Lung (tissue), 12 donors: ENCODE measurements around the gene HCN3. TPM values are rescaled to one million over a fixed set of nuclear protein-coding genes. Genes with fewer than 3 reads are reported as not detected.
"Not testable (repeated sequence)": the region's sequence is repeated elsewhere in the genome, so short reads cannot be mapped to it uniquely, and the experiment has no call there.

ENCODE experiments used
- ATAC-seq: fragments of 200-7000 bp; cut with Tn5 transposase; one replicate; pipeline ENCODE4 v1.9.1; 2020; ENCODE audit warnings: moderate number of reproducible peaks; ENCODE audit not compliant: insufficient read depth, low FRiP score
- DNase-seq, 3 donors: peaks; one replicate each; pipeline ENCODE4 v3.0.0-alpha.2; 2013 to 2017
- H3K27ac ChIP-seq, 2 donors: one replicate each; pipeline ENCODE4 v1.5.1; 2013; ENCODE audit warnings: mild to moderate bottlenecking in 2 of 2, moderate library complexity in 2 of 2, control low read depth in 1 of 2, inconsistent platforms in 1 of 2, low read depth in 1 of 2, low read length in 1 of 2
- H3K27me3 ChIP-seq, 3 donors: one replicate each; pipeline ENCODE4 v1.5.1; 2013; ENCODE audit warnings: low read length in 2 of 3; ENCODE audit not compliant: control insufficient read depth in 3 of 3, insufficient read depth in 3 of 3
- H3K36me3 ChIP-seq, 4 donors: one replicate each; pipeline ENCODE4 v1.5.1; 2013; ENCODE audit warnings: low read length in 4 of 4, mild to moderate bottlenecking in 1 of 4, moderate library complexity in 1 of 4; ENCODE audit not compliant: control insufficient read depth in 4 of 4, insufficient read depth in 4 of 4
- H3K4me1 ChIP-seq, 5 donors: one replicate each; pipeline ENCODE4 v1.5.1; 2013; ENCODE audit warnings: low read length in 5 of 5, mild to moderate bottlenecking in 2 of 5, moderate library complexity in 1 of 5; ENCODE audit not compliant: control insufficient read depth in 5 of 5, insufficient read depth in 5 of 5
- H3K4me3 ChIP-seq: one replicate; pipeline ENCODE4 v1.5.1; 2013; ENCODE audit warnings: mild to moderate bottlenecking, control low read depth, moderate library complexity
- H3K9ac ChIP-seq, 2 donors: one replicate each; pipeline ENCODE4 v1.5.1; 2013; ENCODE audit warnings: low read length in 2 of 2, control low read depth in 1 of 2; ENCODE audit not compliant: insufficient read depth in 1 of 2
- H3K9me3 ChIP-seq, 4 donors: one replicate each; pipeline ENCODE4 v1.5.1; 2013; ENCODE audit warnings: low read length in 3 of 4, mild to moderate bottlenecking in 1 of 4, moderate library complexity in 1 of 4; ENCODE audit not compliant: control insufficient read depth in 4 of 4, insufficient read depth in 3 of 4
- CTCF ChIP-seq: IDR thresholded peaks from 2 replicates; pipeline ENCODE4 v1.5.1; 2012; ENCODE audit warnings: mild to moderate bottlenecking; ENCODE audit errors: control extremely low read depth, extremely low read depth
- WGBS, 2 donors: extraction: QIAGEN DNeasy Blood & Tissue Kit; methylation state at CpG; one replicate each; pipeline ENCODE4 v1.1.7; 2013; 5-methylcytosine and 5-hydroxymethylcytosine counted together
- polyA plus RNA-seq, 2 donors: library from polyadenylated mRNA; stranded (reverse); fragments of 200-250 nt; gene quantifications; one replicate each; pipeline ENCODE4 v1.2.1, GENCODE V29; 2013
- total RNA-seq, 2 donors: library from RNA; depleted of rRNA in 1 of 2; stranded (reverse); fragments of >200 nt in 1 of 2; gene quantifications; one replicate each; pipeline ENCODE4 v1.2.1, GENCODE V29; 2014 to 2021
- donor health status: control.
- donor health status: control.
- donor health status: Bipolar disorder and iron deficiency.
- donor health status: healthy.
- donor health status: DM: yes; HTN: yes; CAD: no.

HCN3 gene
- total and polyA plus RNA-seq, 4 donors = 1.0 to 4.7 (median 2.2) TPM

DNA sequence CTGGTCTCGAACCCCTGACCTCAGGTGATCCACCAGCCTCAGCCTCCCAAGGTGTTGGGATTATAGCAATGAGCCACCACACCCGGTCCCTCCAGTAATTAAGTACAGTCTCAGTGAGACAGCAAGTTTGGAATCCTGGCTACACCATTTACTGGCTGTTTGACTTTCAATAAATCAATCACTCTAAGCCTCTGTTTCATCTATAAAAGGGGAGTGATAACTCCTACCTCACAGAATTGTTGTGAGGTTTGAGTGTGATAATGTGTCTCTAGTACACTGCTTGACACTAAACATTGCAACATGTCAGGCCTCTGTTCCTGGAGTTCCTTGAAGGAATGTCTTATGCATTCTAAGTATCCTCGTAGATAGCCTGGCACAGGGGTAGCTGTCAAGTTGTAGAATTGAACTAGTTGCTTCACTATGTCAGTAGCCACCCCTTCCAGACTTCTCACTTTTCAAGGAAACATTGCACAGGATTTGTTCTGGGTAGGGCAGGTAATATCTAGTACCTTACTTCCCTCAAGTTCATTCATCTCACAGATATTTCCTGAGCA is 34.4 kb upstream of the HCN3 start:
- Histone ChIP-seq H3K36me3 (peaks cover 0 to 11% (median 3%) of the 10 kb centered on the region in 4 donors), H3K27me3 (no peaks in the 10 kb centered on the region), H3K27ac (peak overlapping the region in 1 of 2 donors; percentile 45), H3K4me3 (no peak overlapping the region), H3K4me1 (peaks cover 0 to 23% (median 4%) of the 10 kb centered on the region in 5 donors), H3K9me3 (no peaks in the 10 kb centered on the region), H3K9ac (no peak overlapping the region)
- 72 to 79% methylated on average over 3 of the region's 3 CpGs for WGBS, 2 donors
- TF ChIP-seq CTCF = no peak
- no peak for DNase-seq
- no peak for ATAC-seq

DNA sequence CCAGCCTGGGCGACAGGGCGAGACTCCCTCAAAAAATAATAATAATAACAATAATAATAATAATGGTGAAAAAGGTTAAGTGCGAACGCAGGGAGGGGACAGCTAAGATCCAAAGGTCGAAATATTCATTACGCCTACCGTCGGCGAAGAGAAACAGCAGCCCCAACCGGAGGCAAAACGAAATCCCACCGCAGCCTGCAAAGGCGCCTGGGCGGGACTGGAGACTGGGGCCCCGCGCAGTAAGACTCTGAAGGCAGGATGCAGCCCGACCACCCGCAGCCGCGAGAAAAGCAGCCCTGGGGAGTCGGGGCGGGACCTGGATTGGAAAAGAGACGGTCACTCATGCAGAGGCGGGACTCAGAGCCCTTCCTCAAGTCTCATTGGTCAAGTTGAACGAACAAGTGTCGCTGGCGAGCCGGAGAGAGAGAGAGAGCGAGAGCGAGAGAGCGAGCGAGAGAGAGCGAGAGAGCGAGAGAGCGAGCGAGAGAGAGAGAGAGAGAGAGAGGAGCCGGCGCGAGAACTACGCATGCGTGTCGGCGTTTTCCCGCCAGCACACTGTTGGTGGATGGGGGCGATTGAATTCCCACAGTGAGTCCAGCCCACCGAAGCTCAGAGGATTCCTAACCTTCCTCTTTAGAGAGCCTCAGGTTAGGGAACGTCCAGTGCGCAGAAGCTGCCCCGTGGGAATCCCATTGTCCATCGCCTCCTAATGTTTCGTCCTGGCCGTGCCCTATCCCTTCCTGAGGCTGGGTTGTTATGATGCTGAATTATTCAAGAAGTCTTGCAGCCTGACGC is 32.7 kb upstream of the HCN3 start:
- H3K9me3 ChIP-seq = no peaks in the 10 kb centered on the region
- H3K9ac ChIP-seq = peak overlapping the region in 1 of 2 donors; percentile 77
- peaks cover 0 to 11% (median 6%) of the 10 kb centered on the region in 4 donors for H3K36me3 ChIP-seq
- DNase-seq = peak; percentile 99 to 100 (median 100)
- 0 to 1% methylated on average over 53 of the region's 53 CpGs for WGBS, 2 donors
- peak; percentile 100 for TF ChIP-seq CTCF
- H3K27me3 ChIP-seq = no peaks in the 10 kb centered on the region
- peak; percentile 83 for ATAC-seq
- H3K27ac ChIP-seq = peak overlapping the region; percentile 74 to 88
- H3K4me3 ChIP-seq = peak overlapping the region; percentile 37
- peaks cover 0 to 23% (median 4%) of the 10 kb centered on the region in 5 donors for H3K4me1 ChIP-seq

GRCh38 chr1:155245163-155245524 is 32.1 kb upstream of the HCN3 start:
- 66 to 67% methylated on average over 8 of the region's 8 CpGs for WGBS, 2 donors
- Histone ChIP-seq H3K4me1 (peaks cover 0 to 23% (median 4%) of the 10 kb centered on the region in 5 donors), H3K27ac (peak overlapping the region; percentile 74 to 75), H3K36me3 (peaks cover 0 to 11% (median 6%) of the 10 kb centered on the region in 4 donors), H3K4me3 (peak overlapping the region; percentile 16), H3K9ac (peak overlapping the region in 1 of 2 donors; percentile 77), H3K9me3 (no peaks in the 10 kb centered on the region), H3K27me3 (no peaks in the 10 kb centered on the region)
- ATAC-seq = no peak
- no peak for TF ChIP-seq CTCF
- no peak for DNase-seq

GRCh38 chr1:155246796-155247195 is 30.5 kb upstream of the HCN3 start:
- not testable (repeated sequence) for H3K27ac ChIP-seq, H3K9me3 ChIP-seq, H3K27me3 ChIP-seq, H3K9ac ChIP-seq, DNase-seq, H3K4me3 ChIP-seq, ATAC-seq
- peaks cover 0 to 11% (median 6%) of the 10 kb centered on the region in 4 donors for H3K36me3 ChIP-seq
- H3K4me1 ChIP-seq = peaks cover 0 to 26% (median 3%) of the 10 kb centered on the region in 5 donors
- WGBS, 2 donors = 96 to 98% methylated on average over 3 of the region's 3 CpGs
